K562 (cell line): ENCODE measurements around the gene CCDC73. TPM values are rescaled to one million over a fixed set of nuclear protein-coding genes. Genes with fewer than 3 reads are reported as not detected.
A peak's percentile ranks its signal among the peaks of the same experiment; 100 is the strongest.

ENCODE experiments used
- NR0B1 ChIP-seq: fragments of 450-650 bp; IDR thresholded peaks from one replicate; pipeline ENCODE4 v1.6.1; 2018; ENCODE audit warnings: mild to moderate bottlenecking, moderate library complexity; ENCODE audit not compliant: partially characterized antibody
- ZBTB40 ChIP-seq, 2 experiments: fragments of 450-650 bp in 1 of 2; sonication (generic) in 1 of 2; formaldehyde crosslinking in 1 of 2; IDR thresholded peaks; 2 replicates each; pipeline versions ENCODE4 v1.7.1 to v1.9.0; 2016 to 2022; ENCODE audit warnings: inconsistent platforms in 1 of 2, mild to moderate bottlenecking in 1 of 2, missing genetic modification reagents in 1 of 2
- ZNF316 ChIP-seq: fragments of 450-650 bp; IDR thresholded peaks from 2 replicates; pipeline ENCODE4 v1.6.1; 2016
- polyA plus RNA-seq, 8 experiments: library from polyadenylated mRNA; depleted of rRNA in 4 of 8; stranded (reverse) in 5 of 8; unstranded in 3 of 8; fragments of >200 nt; fragmentation: Nextera tagmentation in 2 of 8; fragmentation: Illumina TruSeq in 1 of 8; extraction: Ambion mirVana in 2 of 8; extraction: Trizol in 1 of 8; gene quantifications; 2 replicates each; pipeline versions ENCODE4 v1.2.1 to v1.2.3, GENCODE V29; 2011 to 2014; ENCODE audit warnings: inconsistent platforms in 1 of 8, missing spikeins in 1 of 8
- total RNA-seq, 7 experiments: library from RNA; depleted of rRNA in 6 of 7; stranded (reverse); fragments of >200 nt in 6 of 7; fragmentation: Illumina TruSeq in 2 of 7; extraction: Trizol in 2 of 7; gene quantifications; 2 replicates each; pipeline versions ENCODE4 v1.2.1 to v1.2.3, GENCODE V29; 2011 to 2021; ENCODE audit warnings: low replicate concordance in 1 of 7

The CCDC73 gene
- total and polyA plus RNA-seq, 9 of the 15 experiments (the other 6 are each of a cell fraction or from before 2014, with no cell fraction given): 0.20 to 0.21 TPM; not detected in 7

- TF ChIP-seq NR0B1 (no peak), ZNF316 (no peak), ZBTB40 (IDR thresholded peaks at IDR 0.05) (peak; percentile 98), ZBTB40 (CRISPR knock-in tag; IDR thresholded peaks at IDR 0.05) (no peak)
- TF ChIP-seq, all 486 proteins: peak for 139
Measured at GRCh38 chr11:32583459-32584271, 210.8 kb downstream of the CCDC73 start, which contains the start of gene EIF3M (continued).
